Astrocyte (in vitro differentiated cells and primary cell): ENCODE data around the gene ATAD3A.

Source experiments
- CTCF ChIP-seq: IDR thresholded peaks from 2 replicates; pipeline ENCODE4 v1.5.1; 2011; ENCODE audit warnings: low read depth, mild to moderate bottlenecking, inconsistent platforms, low read length, moderate library complexity; ENCODE audit not compliant: insufficient read depth
- EZH2 ChIP-seq: IDR thresholded peaks from 2 replicates; pipeline ENCODE4 v1.6.1; 2012; ENCODE audit warnings: mild to moderate bottlenecking, low read length, inconsistent platforms; ENCODE audit not compliant: insufficient read depth

GRCh38 chr1:1542766-1543705, 31.1 kb downstream of the ATAD3A start:
- TF ChIP-seq EZH2 (no peak), CTCF (no peak)
